Mammary epithelial cell (primary cell): ENCODE measurements around the gene MSRB3.

Source experiments
- EZH2 ChIP-seq: IDR thresholded peaks from 2 replicates; pipeline ENCODE4 v1.6.1; 2012; ENCODE audit warnings: low read length, inconsistent platforms, borderline replicate concordance
- TF ChIP-seq, protein P1 (sequence below), 2 donors: IDR thresholded peaks in 1 of 2; conservative IDR thresholded peaks in 1 of 2; 2 replicates each; pipeline ENCODE4 v1.5.1; 2011 to 2012; ENCODE audit warnings: inconsistent platforms in 2 of 2, low read length in 2 of 2, mild to moderate bottlenecking in 2 of 2, control low read depth in 1 of 2, low read depth in 1 of 2; ENCODE audit not compliant: insufficient read depth in 1 of 2; ENCODE audit errors: extremely low read depth in 1 of 2

GRCh38 chr12:65355461-65355860 is 77.0 kb downstream of the MSRB3 start:
- TF ChIP-seq, protein P1, sequence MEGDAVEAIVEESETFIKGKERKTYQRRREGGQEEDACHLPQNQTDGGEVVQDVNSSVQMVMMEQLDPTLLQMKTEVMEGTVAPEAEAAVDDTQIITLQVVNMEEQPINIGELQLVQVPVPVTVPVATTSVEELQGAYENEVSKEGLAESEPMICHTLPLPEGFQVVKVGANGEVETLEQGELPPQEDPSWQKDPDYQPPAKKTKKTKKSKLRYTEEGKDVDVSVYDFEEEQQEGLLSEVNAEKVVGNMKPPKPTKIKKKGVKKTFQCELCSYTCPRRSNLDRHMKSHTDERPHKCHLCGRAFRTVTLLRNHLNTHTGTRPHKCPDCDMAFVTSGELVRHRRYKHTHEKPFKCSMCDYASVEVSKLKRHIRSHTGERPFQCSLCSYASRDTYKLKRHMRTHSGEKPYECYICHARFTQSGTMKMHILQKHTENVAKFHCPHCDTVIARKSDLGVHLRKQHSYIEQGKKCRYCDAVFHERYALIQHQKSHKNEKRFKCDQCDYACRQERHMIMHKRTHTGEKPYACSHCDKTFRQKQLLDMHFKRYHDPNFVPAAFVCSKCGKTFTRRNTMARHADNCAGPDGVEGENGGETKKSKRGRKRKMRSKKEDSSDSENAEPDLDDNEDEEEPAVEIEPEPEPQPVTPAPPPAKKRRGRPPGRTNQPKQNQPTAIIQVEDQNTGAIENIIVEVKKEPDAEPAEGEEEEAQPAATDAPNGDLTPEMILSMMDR (conservative IDR thresholded peaks at IDR 0.05 in 1 of 2, IDR thresholded peaks at IDR 0.05 in 1 of 2; ENCODE audit: extremely low read depth in 1 of 2, insufficient read depth in 1 of 2, low read depth in 1 of 2, low read length in 2 of 2), result no peak
- no peak for TF ChIP-seq EZH2
